IPS-20b (cell line): ENCODE measurements around the gene ANGPTL1.
A peak's percentile ranks its signal among the peaks of the same experiment; 100 is the strongest.

Source experiments
- H3K27ac ChIP-seq: one replicate; pipeline ENCODE4 v1.5.1; 2013; ENCODE audit warnings: low read length
- H3K27me3 ChIP-seq: 2 replicates; pipeline ENCODE4 v1.6.1; 2013; ENCODE audit warnings: mild to moderate bottlenecking, low read length, inconsistent platforms; ENCODE audit not compliant: insufficient read depth
- H3K36me3 ChIP-seq: 2 replicates; pipeline ENCODE4 v1.6.1; 2013; ENCODE audit warnings: low read depth, mild to moderate bottlenecking, inconsistent platforms, low read length, moderate library complexity; ENCODE audit not compliant: insufficient read depth
- H3K4me1 ChIP-seq: 2 replicates; pipeline ENCODE4 v1.6.1; 2013; ENCODE audit warnings: mild to moderate bottlenecking, control low read depth, inconsistent platforms, low read length, moderate library complexity; ENCODE audit not compliant: insufficient read depth
- H3K4me3 ChIP-seq: 2 replicates; pipeline ENCODE4 v1.5.1; 2013; ENCODE audit warnings: mild to moderate bottlenecking, low read length, inconsistent platforms
- H3K9ac ChIP-seq: 2 replicates; pipeline ENCODE4 v1.6.1; 2013; ENCODE audit warnings: low read depth, mild to moderate bottlenecking, inconsistent platforms, low read length, moderate library complexity
- H3K9me3 ChIP-seq: 2 replicates; pipeline ENCODE4 v1.6.1; 2013; ENCODE audit warnings: mild to moderate bottlenecking, low read depth, low read length, inconsistent platforms; ENCODE audit not compliant: insufficient read depth

Gene ANGPTL1

GRCh38 chr1:178895928-178896327, 25.1 kb upstream of the ANGPTL1 start:
- H3K9me3 ChIP-seq: no peaks in the 10 kb centered on the region
- H3K27me3 ChIP-seq: no peaks in the 10 kb centered on the region
- no peak overlapping the region for H3K4me3 ChIP-seq
- H3K36me3 ChIP-seq: peaks cover 21% of the 10 kb centered on the region
- no peak overlapping the region for H3K27ac ChIP-seq
- H3K4me1 ChIP-seq: no peaks in the 10 kb centered on the region
- no peak overlapping the region for H3K9ac ChIP-seq

GRCh38 chr1:178886551-178886950, 15.7 kb upstream of the ANGPTL1 start:
- Histone ChIP-seq H3K27ac (no peak overlapping the region), H3K9ac (no peak overlapping the region), H3K27me3 (no peaks in the 10 kb centered on the region), H3K9me3 (no peaks in the 10 kb centered on the region), H3K36me3 (peaks cover 34% of the 10 kb centered on the region), H3K4me3 (no peak overlapping the region), H3K4me1 (no peaks in the 10 kb centered on the region)

- H3K27ac ChIP-seq: no peak overlapping the region
- H3K36me3 ChIP-seq: peaks cover 34% of the 10 kb centered on the region
- no peaks in the 10 kb centered on the region for H3K4me1 ChIP-seq
- H3K4me3 ChIP-seq: no peak overlapping the region
- H3K27me3 ChIP-seq: no peaks in the 10 kb centered on the region
- H3K9me3 ChIP-seq: no peaks in the 10 kb centered on the region
- no peak overlapping the region for H3K9ac ChIP-seq
Observed at GRCh38 chr1:178885869-178886268, 15.0 kb upstream of the ANGPTL1 start.

GRCh38 chr1:178881950-178882349, 11.1 kb upstream of the ANGPTL1 start:
- no peak overlapping the region for H3K27ac ChIP-seq
- H3K4me1 ChIP-seq: no peaks in the 10 kb centered on the region
- peaks cover 20% of the 10 kb centered on the region for H3K36me3 ChIP-seq
- no peak overlapping the region for H3K4me3 ChIP-seq
- H3K9ac ChIP-seq: no peak overlapping the region
- no peaks in the 10 kb centered on the region for H3K9me3 ChIP-seq
- no peaks in the 10 kb centered on the region for H3K27me3 ChIP-seq

GRCh38 chr1:178877896-178878295, 7.0 kb upstream of the ANGPTL1 start:
- Histone ChIP-seq H3K27ac (no peak overlapping the region), H3K4me3 (no peak overlapping the region), H3K4me1 (no peaks in the 10 kb centered on the region), H3K27me3 (no peaks in the 10 kb centered on the region), H3K9me3 (no peaks in the 10 kb centered on the region), H3K9ac (no peak overlapping the region), H3K36me3 (no peaks in the 10 kb centered on the region; the same call in 1 of the 2 replicates)

GRCh38 chr1:178875936-178876335, 5.1 kb upstream of the ANGPTL1 start:
- Histone ChIP-seq H3K27ac (no peak overlapping the region), H3K4me1 (peaks cover 9% of the 10 kb centered on the region), H3K27me3 (no peaks in the 10 kb centered on the region), H3K4me3 (no peak overlapping the region), H3K9me3 (no peaks in the 10 kb centered on the region), H3K36me3 (no peaks in the 10 kb centered on the region), H3K9ac (no peak overlapping the region)

- H3K4me1 ChIP-seq: peaks cover 16% of the 10 kb centered on the region
- H3K9ac ChIP-seq: no peak overlapping the region
- H3K4me3 ChIP-seq: no peak overlapping the region
- H3K9me3 ChIP-seq: no peaks in the 10 kb centered on the region
- H3K27ac ChIP-seq: no peak overlapping the region
- no peaks in the 10 kb centered on the region for H3K27me3 ChIP-seq
- H3K36me3 ChIP-seq: no peaks in the 10 kb centered on the region
Observed at GRCh38 chr1:178874966-178875365, 4.1 kb upstream of the ANGPTL1 start.

- no peak overlapping the region for H3K27ac ChIP-seq
- H3K4me1 ChIP-seq: peaks cover 29% of the 10 kb centered on the region
- H3K9me3 ChIP-seq: no peaks in the 10 kb centered on the region
- H3K4me3 ChIP-seq: no peak overlapping the region
- no peaks in the 10 kb centered on the region for H3K27me3 ChIP-seq
- no peak overlapping the region for H3K9ac ChIP-seq
- H3K36me3 ChIP-seq: no peaks in the 10 kb centered on the region
Observed at GRCh38 chr1:178871551-178872320, 859 bp upstream of the ANGPTL1 start.

GRCh38 chr1:178870221-178870620, 656 bp downstream of the ANGPTL1 start:
- no peak overlapping the region for H3K9ac ChIP-seq
- peaks cover 29% of the 10 kb centered on the region for H3K4me1 ChIP-seq
- no peaks in the 10 kb centered on the region for H3K36me3 ChIP-seq
- H3K27me3 ChIP-seq: no peaks in the 10 kb centered on the region
- H3K27ac ChIP-seq: no peak overlapping the region
- no peak overlapping the region for H3K4me3 ChIP-seq
- no peaks in the 10 kb centered on the region for H3K9me3 ChIP-seq

GRCh38 chr1:178869119-178869697, 1.7 kb downstream of the ANGPTL1 start:
- Histone ChIP-seq H3K4me3 (peak overlapping the region; percentile 40; the same call in 1 of the 2 replicates), H3K4me1 (peaks cover 29% of the 10 kb centered on the region), H3K27me3 (no peaks in the 10 kb centered on the region), H3K36me3 (no peaks in the 10 kb centered on the region), H3K27ac (no peak overlapping the region), H3K9me3 (no peaks in the 10 kb centered on the region), H3K9ac (no peak overlapping the region; the same call in 1 of the 2 replicates)

- peak overlapping the region; percentile 40; the same call in 1 of the 2 replicates for H3K4me3 ChIP-seq
- H3K9ac ChIP-seq: no peak overlapping the region; the same call in 1 of the 2 replicates
- H3K36me3 ChIP-seq: no peaks in the 10 kb centered on the region
- peaks cover 29% of the 10 kb centered on the region for H3K4me1 ChIP-seq
- H3K9me3 ChIP-seq: no peaks in the 10 kb centered on the region
- H3K27me3 ChIP-seq: no peaks in the 10 kb centered on the region
- no peak overlapping the region for H3K27ac ChIP-seq
Observed at GRCh38 chr1:178868706-178869105, 2.2 kb downstream of the ANGPTL1 start.

- no peak overlapping the region for H3K9ac ChIP-seq
- H3K27ac ChIP-seq: no peak overlapping the region
- H3K27me3 ChIP-seq: no peaks in the 10 kb centered on the region
- no peaks in the 10 kb centered on the region for H3K9me3 ChIP-seq
- H3K36me3 ChIP-seq: no peaks in the 10 kb centered on the region
- H3K4me3 ChIP-seq: no peak overlapping the region
- H3K4me1 ChIP-seq: peaks cover 29% of the 10 kb centered on the region
Observed at GRCh38 chr1:178867670-178868069, 3.2 kb downstream of the ANGPTL1 start.
